Esophagus squamous epithelium (tissue), 5 donors: ENCODE data around the gene PRRX2. TPM values are rescaled to one million over a fixed set of nuclear protein-coding genes. Genes with fewer than 3 reads are reported as not detected.

Experiments used
- DNase-seq: peaks from one replicate; lab custom pipeline; 2025; lab: John Stamatoyannopoulos, UW
- H3K27ac ChIP-seq, 4 donors: fragments of 200-600 bp; sonication (generic); one replicate each; pipeline ENCODE4 v1.5.1; 2016 to 2019; ENCODE audit warnings: mild to moderate bottlenecking in 1 of 4
- H3K27me3 ChIP-seq, 4 donors: fragments of 200-600 bp; sonication (generic); 1 replicate in 3 of 4; 2 replicates in 1 of 4; pipeline versions ENCODE4 v1.5.1 to v1.6.0; 2017 to 2021; ENCODE audit warnings: antibody characterized with exemption in 1 of 4
- H3K36me3 ChIP-seq, 3 donors: fragments of 200-600 bp; sonication (generic); one replicate each; pipeline ENCODE4 v1.5.1; 2016 to 2019
- H3K4me1 ChIP-seq, 3 donors: fragments of 200-600 bp; sonication (generic); one replicate each; pipeline ENCODE4 v1.5.1; 2017 to 2019
- H3K4me3 ChIP-seq, 4 donors: fragments of 200-600 bp; sonication (generic); 1 replicate in 3 of 4; 2 replicates in 1 of 4; pipeline ENCODE4 v1.5.1; 2016 to 2019; ENCODE audit warnings: mild to moderate bottlenecking in 2 of 4, moderate library complexity in 1 of 4
- H3K9me3 ChIP-seq, 3 donors: fragments of 200-600 bp; sonication (generic); one replicate each; pipeline ENCODE4 v1.5.1; 2016 to 2019
- CTCF ChIP-seq, 6 experiments: fragments of 450-650 bp in 4 of 6; fragments of 200-600 bp in 2 of 6; sonication (generic) in 2 of 6; IDR thresholded peaks; one replicate each; pipeline ENCODE4 v1.5.1; 2016 to 2019; ENCODE audit warnings: antibody characterized with exemption in 6 of 6, mild to moderate bottlenecking in 4 of 6, moderate library complexity in 4 of 6
- POLR2A ChIP-seq, 4 donors: fragments of 450-650 bp; IDR thresholded peaks; one replicate each; pipeline ENCODE4 v1.6.1; 2017; ENCODE audit warnings: antibody characterized with exemption in 4 of 4, mild to moderate bottlenecking in 4 of 4, moderate library complexity in 3 of 4
- WGBS, 2 donors: methylation state at CpG; one replicate each; pipeline ENCODE4 v1.1.5; 2018; 5-methylcytosine and 5-hydroxymethylcytosine counted together
- intact Hi-C: fragments of 100-400 bp; cut with DNase I; formaldehyde crosslinking; loops from one replicate; pipeline ENCODE4 v1.15.0; 2022
- total RNA-seq, 4 donors: library from RNA; depleted of rRNA; stranded (reverse); fragments of >200 nt; gene quantifications; one replicate each; pipeline ENCODE4 v1.1.0, GENCODE V29; 2016
- donor health status: DM: yes; HTN: yes; CAD: no.

Gene PRRX2
- total RNA-seq, 4 donors from 2014 or later: 0.82 to 3.8 (median 2.3) TPM

- TF ChIP-seq POLR2A (IDR thresholded peaks at IDR 0.05) (no peak), CTCF (IDR thresholded peaks at IDR 0.05) (no peak)
- WGBS, 2 donors: 0 to 13% methylated on average over 6 to 19 of the region's 20 CpGs
- Histone ChIP-seq H3K36me3 (no peaks in the 10 kb centered on the region), H3K9me3 (no peaks in the 10 kb centered on the region), H3K27ac (peak overlapping the region; percentile 93 to 95 (median 93)), H3K4me3 (peak overlapping the region; percentile 69 to 90 (median 84)), H3K27me3 (no peaks in the 10 kb centered on the region), H3K4me1 (peaks cover 22 to 76% (median 38%) of the 10 kb centered on the region in 3 donors)
- intact Hi-C loops: no loop called here
- DNase-seq: no peak
These were observed 38.7 kb upstream of the PRRX2 start for GRCh38 chr9:129626625-129627284.

GRCh38 chr9:129627556-129628440 lies 37.6 kb upstream of the PRRX2 start:
- peaks cover 23 to 84% (median 45%) of the 10 kb centered on the region in 3 donors for H3K4me1 ChIP-seq
- no peak overlapping the region for H3K27ac ChIP-seq
- H3K27me3 ChIP-seq: no peaks in the 10 kb centered on the region
- H3K9me3 ChIP-seq: no peaks in the 10 kb centered on the region
- intact Hi-C loops: no loop called here
- no peak for TF ChIP-seq CTCF (IDR thresholded peaks at IDR 0.05)
- TF ChIP-seq POLR2A (IDR thresholded peaks at IDR 0.05): no peak
- 43 to 46% methylated on average over 7 to 10 of the region's 12 CpGs for WGBS, 2 donors
- peak overlapping the region in 3 of 4 donors; percentile 69 to 90 (median 86) for H3K4me3 ChIP-seq
- peaks cover 0 to 6% (median 2%) of the 10 kb centered on the region in 3 donors for H3K36me3 ChIP-seq
- no peak for DNase-seq

- TF ChIP-seq CTCF (IDR thresholded peaks at IDR 0.05): no peak
- TF ChIP-seq POLR2A (IDR thresholded peaks at IDR 0.05): no peak
- no peak for DNase-seq
- no peaks in the 10 kb centered on the region for H3K27me3 ChIP-seq
- WGBS, 2 donors: 65 to 73% methylated on average over 6 of the region's 6 CpGs
- intact Hi-C loops: no loop called here
- no peak overlapping the region for H3K27ac ChIP-seq
- no peaks in the 10 kb centered on the region for H3K9me3 ChIP-seq
- peaks cover 0 to 15% (median 6%) of the 10 kb centered on the region in 3 donors for H3K36me3 ChIP-seq
- H3K4me1 ChIP-seq: peaks cover 23 to 84% (median 45%) of the 10 kb centered on the region in 3 donors
- no peak overlapping the region for H3K4me3 ChIP-seq
These were observed 36.7 kb upstream of the PRRX2 start for GRCh38 chr9:129628709-129629108.

GRCh38 chr9:129629251-129629820 lies 36.1 kb upstream of the PRRX2 start:
- Histone ChIP-seq H3K27ac (no peak overlapping the region), H3K27me3 (no peaks in the 10 kb centered on the region), H3K9me3 (no peaks in the 10 kb centered on the region), H3K4me3 (no peak overlapping the region), H3K4me1 (peaks cover 23 to 80% (median 45%) of the 10 kb centered on the region in 3 donors), H3K36me3 (peaks cover 0 to 21% (median 12%) of the 10 kb centered on the region in 3 donors)
- intact Hi-C loops: no loop called here
- WGBS, 2 donors: 62 to 78% methylated on average over 5 of the region's 8 CpGs
- DNase-seq: no peak
- TF ChIP-seq POLR2A (IDR thresholded peaks at IDR 0.05) (no peak), CTCF (IDR thresholded peaks at IDR 0.05) (no peak)
